A172 (cell line): ENCODE data around the gene CFAP210. TPM values are rescaled to one million over a fixed set of nuclear protein-coding genes. Genes with fewer than 3 reads are reported as not detected.
A peak's percentile ranks its signal among the peaks of the same experiment; 100 is the strongest.

Source experiments
- DNase-seq: peaks from one replicate; pipeline ENCODE4 v3.0.0-alpha.2; 2015; ENCODE audit warnings: low spot score
- total RNA-seq: library from RNA; depleted of rRNA; stranded (reverse); fragments of >200 nt; shearing (Covaris generic); gene quantifications from 2 replicates; pipeline ENCODE4 v1.2.3, GENCODE V29; 2014

The CFAP210 gene
- total RNA-seq, 1 experiment from 2014 or later, result not detected

- DNase-seq, result no peak
Observed at GRCh38 chr2:169673921-169674320, 20.3 kb downstream of the CFAP210 start.

DNA sequence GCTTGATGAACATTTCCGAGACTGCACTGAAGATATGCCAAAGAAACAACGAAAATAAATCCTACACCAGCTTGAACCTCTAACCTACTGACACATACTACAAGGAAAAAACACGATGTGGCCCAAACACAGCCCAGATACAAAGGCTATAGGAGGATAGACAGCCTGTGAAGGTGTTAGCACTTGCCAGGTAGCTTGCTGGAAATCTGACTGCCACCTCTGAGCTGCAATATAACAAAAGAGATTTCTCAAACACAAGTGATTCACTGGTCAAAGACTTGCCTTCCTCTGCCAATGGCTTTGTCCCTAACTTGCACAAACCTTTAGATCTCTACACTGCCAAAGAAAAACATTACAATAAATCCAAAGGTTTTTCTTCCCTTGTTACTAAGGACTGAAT, 21.1 kb downstream of the CFAP210 start:
- DNase-seq, result no peak

GRCh38 chr2:169672406-169672805, 21.8 kb downstream of the CFAP210 start:
- DNase-seq, result no peak

DNA sequence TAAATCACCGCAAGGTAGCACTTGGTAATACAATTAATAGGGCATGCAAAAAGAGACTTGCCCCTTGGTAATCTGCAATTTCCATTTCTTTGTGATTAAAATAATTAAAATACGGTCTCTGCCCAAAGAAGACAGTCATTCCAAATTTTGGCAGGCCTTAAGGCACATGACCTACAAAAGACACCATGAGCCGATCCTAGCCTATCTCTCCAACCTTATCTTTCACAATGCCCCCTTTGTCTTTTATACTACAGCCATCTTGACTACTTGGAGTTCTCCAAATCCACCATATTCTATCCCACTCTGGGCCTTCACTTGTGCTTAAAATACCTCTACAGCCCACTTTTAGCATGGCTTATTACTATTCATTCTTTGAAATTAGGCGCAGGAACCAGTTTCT, 23.3 kb downstream of the CFAP210 start:
- DNase-seq, result no peak

GRCh38 chr2:169670215-169670651, 24.0 kb downstream of the CFAP210 start:
- DNase-seq, result peak; percentile 57

DNA sequence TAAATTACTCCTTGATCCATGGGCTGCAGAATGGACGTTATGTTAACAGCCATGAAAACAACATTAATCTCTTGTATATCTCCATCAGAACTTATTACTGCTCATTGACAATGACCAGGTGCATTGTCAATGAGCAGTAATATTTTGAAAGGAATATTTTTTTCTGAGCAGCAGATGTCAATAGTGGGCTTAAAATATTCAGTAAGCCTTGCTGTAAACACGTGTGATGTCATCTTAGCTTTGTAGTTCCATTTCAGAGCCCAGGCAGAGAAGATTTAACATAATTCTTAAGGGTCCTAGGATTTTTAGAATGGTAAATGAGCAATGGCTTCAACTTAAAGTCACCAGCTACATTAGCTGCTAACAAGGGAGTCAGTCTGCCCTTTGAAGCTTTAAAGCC, 26.6 kb downstream of the CFAP210 start:
- no peak for DNase-seq

- DNase-seq, result no peak
Observed at GRCh38 chr2:169664978-169665930, 29.0 kb downstream of the CFAP210 start.

GRCh38 chr2:169664600-169664977, 29.6 kb downstream of the CFAP210 start:
- no peak for DNase-seq

GRCh38 chr2:169663247-169663646, 31.0 kb downstream of the CFAP210 start:
- DNase-seq, result no peak

DNA sequence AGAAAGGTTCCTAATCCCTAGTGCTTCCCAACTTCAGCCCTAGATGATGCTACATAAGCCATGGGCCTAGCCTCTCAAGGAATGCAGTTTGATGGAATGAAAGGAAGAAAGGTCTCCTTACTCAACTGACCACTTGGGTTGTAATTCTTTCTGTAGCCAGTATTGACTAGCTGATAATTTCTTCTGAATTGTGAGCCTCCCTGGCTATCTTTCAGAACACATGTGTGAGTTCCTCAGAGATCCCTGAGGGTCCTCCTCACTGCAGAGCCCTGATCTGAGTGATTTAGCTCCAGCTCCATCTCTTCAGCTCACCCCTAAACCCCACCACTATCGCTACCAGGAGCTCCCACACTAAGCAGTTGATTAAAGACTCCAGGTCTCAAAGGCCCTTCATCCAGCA, 31.5 kb downstream of the CFAP210 start:
- no peak for DNase-seq

DNA sequence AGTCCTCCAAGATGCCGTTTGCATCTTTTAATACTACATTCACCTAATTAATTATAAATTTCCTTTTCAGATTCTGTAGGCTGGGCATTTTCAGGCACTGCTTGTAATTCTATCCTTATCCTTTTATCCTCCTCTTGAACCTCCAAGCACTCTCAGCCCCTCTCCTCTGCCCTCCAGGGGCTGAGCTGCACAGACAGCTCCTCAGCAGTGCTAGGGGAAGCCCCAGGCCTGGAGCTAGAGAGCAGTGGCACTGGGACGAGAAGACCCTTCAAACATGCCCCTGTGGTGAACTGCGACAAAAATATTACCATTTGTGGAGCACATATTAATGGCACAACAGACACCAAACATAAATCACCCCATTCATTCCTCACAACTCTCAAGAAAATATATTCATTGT, 32.9 kb downstream of the CFAP210 start:
- no peak for DNase-seq

GRCh38 chr2:169659320-169659719, 34.9 kb downstream of the CFAP210 start:
- no peak for DNase-seq

DNA sequence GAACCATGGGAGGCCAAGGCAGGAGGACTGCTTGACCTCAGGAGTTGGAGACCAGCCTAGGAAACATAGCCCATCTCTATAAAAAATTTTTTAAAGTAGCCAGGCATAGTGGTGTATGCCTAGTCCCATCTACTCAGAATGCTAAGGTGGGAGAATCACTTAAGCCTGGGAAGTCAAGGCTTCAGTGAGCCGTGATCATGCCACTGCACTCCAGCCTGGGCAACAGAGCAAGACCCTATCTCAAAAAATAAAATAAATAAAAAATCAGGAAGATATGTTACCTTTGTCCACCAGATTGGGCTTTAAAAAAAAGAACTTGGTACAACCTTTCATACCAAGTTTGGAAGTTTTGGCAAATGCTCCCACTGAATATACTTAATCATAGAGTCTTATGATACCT, 35.3 kb downstream of the CFAP210 start:
- DNase-seq, result no peak

GRCh38 chr2:169656164-169656563, 38.0 kb downstream of the CFAP210 start:
- no peak for DNase-seq

GRCh38 chr2:169653636-169654035, 40.6 kb downstream of the CFAP210 start:
- DNase-seq, result no peak

DNA sequence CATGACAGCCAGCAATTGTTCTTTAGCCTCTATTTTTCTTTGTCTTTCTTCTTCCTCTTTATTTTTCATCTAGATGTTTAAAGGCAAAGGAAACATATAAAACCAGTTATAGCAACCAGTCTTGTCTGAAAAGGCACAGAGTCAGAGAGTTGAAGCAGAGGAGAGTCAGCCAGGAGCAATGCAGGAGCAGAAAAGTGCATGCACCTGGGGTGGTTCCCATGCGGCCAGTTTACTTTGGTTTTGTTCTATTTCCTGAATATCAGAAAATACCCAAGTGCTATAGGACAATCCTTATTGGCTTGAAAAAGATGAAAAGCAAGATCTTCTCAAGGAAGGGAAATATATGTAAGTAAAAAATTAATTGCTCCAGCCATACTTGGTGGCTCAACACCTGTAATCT, 44.9 kb downstream of the CFAP210 start:
- no peak for DNase-seq

DNA sequence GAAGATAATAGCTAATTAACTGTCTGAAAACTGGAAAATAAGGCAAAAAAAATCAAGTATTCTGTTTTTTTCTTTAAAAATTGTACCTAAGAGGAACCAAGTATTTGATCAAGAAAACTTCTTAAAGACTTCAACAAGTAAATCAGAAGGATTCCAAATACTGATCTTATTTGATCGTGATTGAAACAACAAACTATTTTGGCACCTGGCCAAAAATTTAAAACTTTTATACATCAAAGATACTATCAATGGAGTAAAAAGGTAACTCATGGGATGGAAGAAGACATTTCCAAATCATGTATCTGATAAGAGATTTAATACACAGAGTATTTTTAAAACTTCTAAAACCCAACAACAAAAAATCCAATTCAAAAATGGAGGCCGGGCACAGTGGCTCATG, 46.7 kb downstream of the CFAP210 start:
- no peak for DNase-seq

GRCh38 chr2:169644173-169644572, 50.0 kb downstream of the CFAP210 start:
- no peak for DNase-seq

DNA sequence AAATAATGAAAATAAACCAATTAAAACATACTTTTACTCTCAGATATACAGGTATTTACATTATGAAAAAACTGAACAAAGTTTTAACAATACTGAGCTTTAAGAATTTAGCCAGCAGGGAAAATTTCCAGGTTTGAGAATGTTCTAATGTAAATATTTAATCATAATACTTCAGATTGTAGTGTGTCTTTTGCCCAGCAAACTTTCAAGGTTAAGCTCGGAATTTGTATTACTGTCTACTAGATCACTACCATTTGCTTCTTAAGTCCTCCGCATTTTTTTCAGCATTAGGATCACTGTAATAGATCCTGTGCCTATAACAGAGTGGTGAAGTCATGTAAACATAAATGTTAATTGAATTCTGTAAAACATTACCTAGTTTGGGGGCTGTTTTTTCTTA, 52.7 kb downstream of the CFAP210 start:
- no peak for DNase-seq

- no peak for DNase-seq
Observed at GRCh38 chr2:169640104-169640503, 54.1 kb downstream of the CFAP210 start.

- no peak for DNase-seq
Observed at GRCh38 chr2:169637620-169638019, 56.6 kb downstream of the CFAP210 start.

DNA sequence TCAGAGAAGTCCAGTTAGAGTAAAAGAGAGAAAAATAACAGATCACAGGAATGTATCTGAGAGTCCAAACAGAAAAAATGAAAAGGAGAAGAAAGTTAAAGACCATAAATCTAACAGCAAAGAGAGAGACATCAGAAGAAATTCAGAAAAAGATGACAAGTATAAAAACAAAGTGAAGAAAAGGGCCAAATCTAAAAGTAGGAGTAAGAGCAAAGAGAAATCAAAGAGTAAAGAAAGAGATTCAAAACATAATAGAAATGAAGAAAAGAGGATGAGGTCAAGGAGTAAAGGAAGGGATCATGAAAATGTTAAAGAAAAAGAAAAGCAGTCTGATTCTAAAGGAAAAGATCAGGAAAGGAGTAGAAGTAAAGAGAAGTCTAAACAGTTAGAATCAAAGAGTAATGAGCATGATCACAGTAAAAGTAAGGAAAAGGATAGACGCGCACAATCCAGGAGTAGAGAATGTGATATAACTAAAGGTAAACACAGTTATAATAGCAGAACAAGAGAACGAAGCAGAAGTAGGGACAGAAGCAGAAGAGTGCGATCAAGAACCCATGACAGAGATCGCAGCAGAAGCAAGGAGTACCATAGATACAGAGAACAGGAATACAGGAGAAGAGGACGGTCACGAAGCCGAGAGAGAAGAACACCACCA, 57.6 kb downstream of the CFAP210 start:
- no peak for DNase-seq

DNA sequence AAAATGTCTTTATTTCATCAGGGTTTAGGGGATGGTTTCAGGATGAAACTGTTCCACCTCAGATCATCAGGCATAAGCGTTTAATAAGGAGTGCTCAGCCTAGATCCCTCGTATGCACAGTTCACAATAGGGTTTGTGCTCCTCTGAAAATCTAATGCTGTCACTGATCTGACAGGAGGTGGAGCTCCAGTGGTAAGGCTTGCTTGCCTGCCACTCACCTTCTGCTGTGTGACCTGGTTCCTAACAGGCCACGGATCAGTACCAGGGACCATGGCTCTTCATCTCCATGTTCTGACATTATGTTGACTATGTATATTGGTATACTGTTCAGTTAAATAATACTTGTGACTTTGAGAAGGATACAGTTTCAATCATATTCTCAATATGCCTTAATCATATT, 68.4 kb downstream of the CFAP210 start:
- DNase-seq, result no peak
